CD4-positive, alpha-beta T cell treated with Interferon gamma for 1 hour (primary cell): ENCODE data around the gene BET1L.
A peak's percentile ranks its signal among the peaks of the same experiment; 100 is the strongest.
"Not testable (repeated sequence)": the region's sequence is repeated elsewhere in the genome, so short reads cannot be mapped to it uniquely, and the experiment has no call there.

ENCODE experiments used
- DNase-seq: peaks from one replicate; pipeline ENCODE4 v3.0.0-alpha.2; 2020

BET1L gene, protein sequence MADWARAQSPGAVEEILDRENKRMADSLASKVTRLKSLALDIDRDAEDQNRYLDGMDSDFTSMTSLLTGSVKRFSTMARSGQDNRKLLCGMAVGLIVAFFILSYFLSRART

DNA sequence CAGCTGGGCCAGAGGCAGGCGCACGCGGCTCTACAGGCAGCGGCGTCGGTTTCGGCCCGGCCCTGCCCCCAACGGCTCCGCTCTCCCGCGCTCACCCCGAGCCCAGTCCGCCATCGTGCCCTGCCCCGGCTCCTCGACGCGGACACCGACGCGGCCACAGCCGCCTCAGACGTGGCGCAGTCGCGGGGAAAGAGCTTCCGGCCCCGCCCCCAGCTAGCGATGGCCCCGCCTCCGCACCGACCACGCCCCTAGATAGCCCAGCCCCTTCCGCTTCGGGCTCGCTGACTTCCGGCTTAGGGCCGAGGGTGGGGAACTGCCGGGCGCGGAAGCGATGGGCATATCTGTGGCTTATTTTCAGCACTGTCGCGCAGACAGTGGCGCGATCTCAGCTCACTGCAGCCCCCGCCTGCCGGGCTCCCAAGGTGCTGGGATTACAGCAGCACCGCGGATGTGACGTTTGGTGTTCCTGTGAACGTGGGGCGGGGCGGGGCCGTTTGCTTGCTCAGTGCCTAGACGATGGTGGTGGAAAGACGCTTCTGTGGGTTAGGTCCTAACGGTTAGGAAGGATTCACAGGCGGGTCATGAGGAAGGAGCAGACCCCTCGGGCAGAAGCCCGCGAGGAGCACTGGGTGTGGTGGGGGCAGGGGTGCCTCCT is at the start of gene BET1L, which contains the start of gene RIC8A:
Gene BET1L (minus strand): TSS at position 192 of the 655 bp plus-strand sequence. CDS start 78 bp downstream, at position 114.
Gene RIC8A (plus strand): TSS at position 501 of the 655 bp plus-strand sequence. CDS start 1,147 bp downstream, outside the sequence.
- peak; percentile 99 for DNase-seq

DNA sequence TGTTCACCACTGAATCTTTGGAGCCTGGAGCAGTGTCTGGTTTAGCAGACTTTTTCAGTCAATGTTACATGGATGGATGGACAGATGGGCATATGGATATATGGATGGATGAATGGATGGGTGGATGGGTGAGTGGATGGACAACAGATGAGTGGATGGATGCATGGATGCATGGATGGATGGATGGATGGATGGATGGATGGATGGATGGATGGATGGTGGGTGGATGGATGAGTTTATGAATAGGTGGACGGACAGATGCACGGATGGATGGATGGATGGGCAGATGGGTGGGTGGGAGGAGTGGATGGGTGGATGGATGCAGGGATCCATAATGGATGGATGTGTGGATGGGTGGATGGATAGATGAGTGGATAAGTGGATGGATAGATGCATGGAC is 48.6 kb upstream of the BET1L start:
- no peak for DNase-seq

GRCh38 chr11:255176-255575 is 48.0 kb upstream of the BET1L start:
- DNase-seq = no peak

DNA sequence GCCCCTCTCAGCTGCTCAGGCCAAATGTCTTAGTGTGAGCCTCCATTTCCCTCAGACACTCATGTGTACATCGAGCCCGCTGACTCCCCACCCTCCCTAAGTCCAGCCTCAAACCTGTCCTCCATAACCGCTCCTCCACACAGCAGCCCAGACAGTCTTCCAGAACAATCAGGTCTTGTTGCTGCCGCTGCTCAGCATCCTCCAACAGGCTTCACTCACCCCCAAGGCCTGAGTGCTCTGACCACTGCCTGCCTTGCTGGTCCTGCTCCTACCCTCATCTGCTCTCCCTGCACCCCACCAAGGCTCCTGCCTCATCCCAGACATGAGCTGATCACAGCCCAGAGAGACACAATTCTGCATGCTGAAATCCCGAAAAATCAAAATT is 46.7 kb upstream of the BET1L start:
- no peak for DNase-seq

- DNase-seq = no peak
Observed at GRCh38 chr11:253160-253885, 46.1 kb upstream of the BET1L start.

DNA sequence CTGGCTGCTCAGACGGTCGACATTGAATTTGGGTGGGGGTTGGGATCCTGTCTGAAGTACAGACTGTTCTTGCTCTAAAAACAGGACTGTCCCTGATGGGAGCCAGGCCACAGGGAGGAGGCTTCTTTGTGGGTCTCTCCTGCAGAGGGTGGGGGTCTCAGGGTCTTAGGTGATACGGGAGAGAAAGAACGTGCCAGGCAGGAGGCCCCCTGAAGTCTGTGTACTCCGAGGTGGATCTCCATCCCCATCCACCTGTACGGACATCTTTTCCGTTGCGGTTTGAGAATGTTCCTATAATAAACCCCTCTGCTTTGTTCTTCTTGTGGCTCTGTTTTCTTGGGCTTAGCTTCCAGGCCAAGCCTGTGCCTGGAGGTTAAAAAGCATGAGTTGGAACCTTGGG is 45.5 kb upstream of the BET1L start:
- DNase-seq = no peak

GRCh38 chr11:251550-251949 is 44.4 kb upstream of the BET1L start:
- no peak for DNase-seq

GRCh38 chr11:250740-251299 is 43.6 kb upstream of the BET1L start:
- DNase-seq = peak; percentile 76

GRCh38 chr11:250274-250673 is 43.1 kb upstream of the BET1L start:
- no peak for DNase-seq

DNA sequence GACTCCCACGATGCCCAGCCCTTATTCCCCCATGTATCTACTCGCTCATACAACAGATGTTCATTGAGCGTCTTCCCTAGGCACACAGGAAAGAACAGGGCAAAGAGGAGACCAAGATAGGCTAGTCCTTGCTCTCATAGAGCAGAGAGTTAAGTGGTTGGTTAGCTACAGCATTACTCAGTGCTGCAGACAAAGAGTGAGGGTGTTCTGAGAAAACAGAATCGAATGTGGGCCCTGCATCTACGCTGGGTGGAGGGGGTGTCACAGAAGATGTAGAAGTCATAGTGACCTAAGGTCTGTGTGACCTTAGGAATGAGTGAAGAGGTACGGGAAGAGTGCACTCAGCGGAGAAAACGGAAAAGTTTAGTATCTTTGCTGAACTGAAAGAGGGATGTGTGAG is 41.9 kb upstream of the BET1L start:
- DNase-seq = no peak

DNA sequence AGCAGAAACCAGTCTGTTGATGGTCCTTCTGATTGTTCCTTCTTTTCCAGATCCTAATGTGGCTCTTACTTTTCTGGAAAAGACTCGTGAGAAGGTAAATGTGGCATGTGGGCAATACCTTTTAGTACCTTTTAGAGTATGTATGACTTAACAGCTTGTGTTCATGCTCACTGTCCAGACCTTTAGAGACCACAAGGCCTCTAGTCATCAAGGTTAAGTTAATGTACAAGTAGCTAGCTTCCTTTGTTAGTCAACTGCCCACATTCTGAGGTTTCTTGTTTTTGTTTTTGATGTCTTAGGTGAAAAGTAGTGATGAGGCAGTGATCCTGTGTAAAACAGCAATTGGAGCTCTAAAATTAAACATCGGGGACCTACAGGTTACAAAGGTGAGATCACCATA is 37.2 kb upstream of the BET1L start:
- DNase-seq = no peak

DNA sequence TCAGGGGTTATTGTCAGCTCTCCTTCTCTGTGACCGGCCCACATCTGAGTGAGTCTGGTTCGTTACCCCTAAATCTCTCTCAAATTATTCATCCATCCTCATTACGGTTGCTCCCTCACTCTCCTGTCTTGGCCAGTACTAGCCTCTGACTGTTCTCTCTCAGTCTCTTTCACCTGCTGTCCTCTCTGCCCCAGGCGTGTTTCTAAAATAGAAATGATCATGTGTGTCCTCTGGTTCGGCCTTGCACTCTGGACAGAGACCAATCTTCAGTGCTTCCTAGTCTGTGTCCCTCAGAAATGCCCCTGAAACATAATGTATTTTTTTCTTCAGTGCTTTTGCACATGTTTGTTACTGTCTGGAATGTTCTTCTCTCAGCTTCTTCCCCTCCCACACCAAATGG is 34.4 kb upstream of the BET1L start:
- no peak for DNase-seq

- DNase-seq = no peak
Observed at GRCh38 chr11:240315-240714, 33.1 kb upstream of the BET1L start.

GRCh38 chr11:238346-238745 is 31.1 kb upstream of the BET1L start:
- not testable (repeated sequence) for DNase-seq

- peak; percentile 86 for DNase-seq
Observed at GRCh38 chr11:236774-237767, 29.9 kb upstream of the BET1L start, which contains the start of gene PSMD13. Gene PSMD13, plus strand, starts transcription at chr11:236976. Its CDS starts 74 bp downstream, at chr11:237050.

- peak; percentile 89 for DNase-seq
Observed at GRCh38 chr11:235997-236773, 29.0 kb upstream of the BET1L start, which contains the start of gene SIRT3. Gene SIRT3, minus strand, starts transcription at chr11:236342. Its CDS starts 14 bp downstream, at chr11:236328.

GRCh38 chr11:235609-235996 is 28.4 kb upstream of the BET1L start:
- peak; percentile 60 for DNase-seq

DNA sequence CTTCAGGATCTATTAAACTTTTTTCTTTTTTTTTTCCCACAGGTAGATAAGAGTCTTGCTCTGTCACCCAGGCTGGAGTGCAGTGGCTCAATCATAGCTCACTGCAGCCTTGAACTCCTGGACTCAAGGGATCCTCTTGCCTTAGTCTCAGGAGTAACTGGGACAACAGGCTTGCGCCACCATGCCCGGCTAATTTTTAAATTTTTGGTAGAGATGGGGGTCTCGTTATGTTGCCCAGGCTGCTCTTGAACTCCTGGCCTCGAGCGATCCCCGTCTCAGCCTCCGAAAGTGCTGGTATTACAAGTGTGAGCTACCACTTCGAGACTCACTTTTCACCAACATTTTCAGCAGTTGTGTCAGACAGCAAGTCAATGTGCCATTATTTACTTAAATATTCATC is 28.0 kb upstream of the BET1L start:
- no peak for DNase-seq

GRCh38 chr11:232783-233565 is 25.8 kb upstream of the BET1L start:
- DNase-seq = no peak

DNA sequence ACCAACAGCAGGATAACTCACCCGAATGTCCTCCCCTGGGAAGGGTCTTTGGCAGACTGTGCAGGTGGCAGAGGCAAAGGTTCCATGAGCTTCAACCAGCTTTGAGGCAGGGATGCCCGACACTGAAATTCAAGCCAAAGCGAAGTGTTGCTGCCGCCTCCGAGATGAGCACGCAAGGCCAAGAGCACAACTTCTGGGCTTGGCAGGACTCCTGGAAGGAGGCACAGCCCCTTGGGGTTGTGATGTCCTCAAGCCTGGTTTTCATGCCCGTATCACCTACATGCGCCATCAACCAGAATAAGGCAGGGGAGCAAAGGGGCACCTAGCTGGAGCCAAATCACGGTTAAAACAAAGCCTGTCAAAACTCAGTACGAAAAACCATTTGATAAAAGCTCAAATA is 23.2 kb upstream of the BET1L start:
- no peak for DNase-seq
